K562 (cell line): ENCODE measurements around the gene GRK4. TPM values are rescaled to one million over a fixed set of nuclear protein-coding genes. Genes with fewer than 3 reads are reported as not detected.
A peak's percentile ranks its signal among the peaks of the same experiment; 100 is the strongest.

Experiments
- ATAC-seq: fragments of 200-7000 bp; cut with Tn5 transposase; 3 replicates; pipeline ENCODE4 v1.9.1; 2020; ENCODE audit warnings: moderate library complexity
- BruUV-seq: library from RNA; stranded (reverse); fragments of 400-500 nt; replicated peaks from 2 replicates; lab custom pipeline; 2021; lab: Mats Ljungman, UMichigan
- CTCF ChIA-PET: fragments of 300-600 bp; formaldehyde crosslinking; extraction: SDS; loops from one replicate; lab custom pipeline; 2021; ENCODE audit warnings: low intra/inter-chr PET ratio; lab: Yijun Ruan, JAX
- POLR2A ChIA-PET: fragments of 300-600, 350-650 bp; sonication (Branson Sonifier 250); formaldehyde crosslinking; extraction: SDS; loops from one replicate; lab custom pipeline; 2021; ENCODE audit warnings: antibody characterized with exemption, inconsistent platforms; lab: Yijun Ruan, JAX
- DNase-seq, 4 experiments: peaks; one replicate each; pipeline versions ENCODE4 v3.0.0 to v3.0.0-alpha.2; 2011 to 2018; ENCODE audit warnings: low spot score in 3 of 4, mixed read lengths in 3 of 4; ENCODE audit errors: extremely low read depth in 1 of 4
- FAIRE-seq: peaks from 2 replicates; lab custom pipeline; 2011; peaks lifted over from hg19 to GRCh38; lab: Jason Lieb, UNC
- H2AFZ ChIP-seq: 2 replicates; pipeline ENCODE4 v1.6.0; 2011; ENCODE audit warnings: low read depth, low read length, control low read depth, inconsistent platforms
- H3K27ac ChIP-seq: fragments of 200-600 bp; 3 replicates; pipeline ENCODE4 v1.8.0; 2011; ENCODE audit warnings: low read depth, mild to moderate bottlenecking, control low read depth, inconsistent platforms, low read length, moderate library complexity, mixed read lengths; ENCODE audit errors: extremely low read depth
- H3K27me3 ChIP-seq, 2 experiments: fragments of 300-600 bp in 1 of 2; 2 replicates in 1 of 2; 3 replicates in 1 of 2; pipeline versions ENCODE4 v1.6.0 to v1.8.0; 2011; ENCODE audit warnings: inconsistent platforms in 2 of 2, low read length in 2 of 2, mild to moderate bottlenecking in 1 of 2, mixed read lengths in 1 of 2, moderate library complexity in 1 of 2; ENCODE audit not compliant: control insufficient read depth in 2 of 2, insufficient read depth in 2 of 2
- H3K36me3 ChIP-seq: fragments of 300-600 bp; 3 replicates; pipeline ENCODE4 v1.8.0; 2011; ENCODE audit warnings: mild to moderate bottlenecking, low read length, inconsistent platforms; ENCODE audit not compliant: control insufficient read depth, insufficient read depth
- H3K4me1 ChIP-seq, 2 experiments: fragments of 200-600 bp in 1 of 2; replicated peaks in 1 of 2; 2 replicates in 1 of 2; 3 replicates in 1 of 2; pipeline versions ENCODE4 v1.5.1 to v1.8.0; 2011; ENCODE audit warnings: inconsistent platforms in 2 of 2, low read length in 2 of 2, mild to moderate bottlenecking in 1 of 2, mixed read lengths in 1 of 2, moderate library complexity in 1 of 2; ENCODE audit not compliant: control insufficient read depth in 2 of 2, insufficient read depth in 2 of 2
- H3K4me2 ChIP-seq: 2 replicates; pipeline ENCODE4 v1.6.1; 2011; ENCODE audit warnings: low read length, control low read depth, inconsistent platforms, mixed read lengths; ENCODE audit not compliant: insufficient read depth
- H3K4me3 ChIP-seq: fragments of 200-600 bp; sonication (generic), shearing (Covaris generic); 2 replicates; pipeline ENCODE4 v1.5.1; 2016; ENCODE audit warnings: control low read depth, inconsistent platforms
- H3K79me2 ChIP-seq: fragments of 200-600 bp; 3 replicates; pipeline ENCODE4 v1.8.0; 2011; ENCODE audit warnings: low read length, inconsistent platforms; ENCODE audit not compliant: control insufficient read depth, insufficient read depth
- H3K9ac ChIP-seq, 2 experiments: 2 replicates each; pipeline versions ENCODE4 v1.6.0 to v1.6.1; 2011; ENCODE audit warnings: low read depth in 2 of 2, low read length in 2 of 2, control low read depth in 1 of 2, inconsistent platforms in 1 of 2, mild to moderate bottlenecking in 1 of 2, mixed read lengths in 1 of 2; ENCODE audit not compliant: insufficient read depth in 1 of 2
- H3K9me1 ChIP-seq: one replicate; pipeline ENCODE4 v1.6.0; 2011; ENCODE audit warnings: inconsistent platforms, mild to moderate bottlenecking, low read length, moderate library complexity; ENCODE audit not compliant: control insufficient read depth, insufficient read depth
- H3K9me3 ChIP-seq: replicated peaks from 2 replicates; pipeline ENCODE4 v1.5.1; 2011; ENCODE audit warnings: low read depth, low read length, inconsistent platforms; ENCODE audit not compliant: control insufficient read depth, insufficient read depth
- H4K20me1 ChIP-seq: replicated peaks from 2 replicates; pipeline ENCODE4 v1.6.1; 2011; ENCODE audit warnings: low read length, inconsistent platforms, mixed read lengths; ENCODE audit not compliant: control insufficient read depth, insufficient read depth
- ZZZ3 ChIP-seq: fragments of 450-650 bp; IDR thresholded peaks from 2 replicates; pipeline ENCODE4 v1.6.1; 2016; ENCODE audit warnings: antibody characterized with exemption, mild to moderate bottlenecking, moderate library complexity
- WGBS: fragments of 100-300 bp; shearing (Covaris generic); methylation state at CpG from one replicate; pipeline ENCODE4 v1.1.6; 2016; ENCODE audit warnings: low coverage, mixed read lengths; ENCODE audit not compliant: insufficient coverage; ENCODE audit errors: missing lambda C conversion rate; 5-methylcytosine and 5-hydroxymethylcytosine counted together
- in situ Hi-C: fragments of 300-500 bp; cut with MboI; formaldehyde crosslinking; loops from 4 replicates; pipeline ENCODE4 v1.15.0; 2018; ENCODE audit warnings: inconsistent platforms, mixed read lengths
- intact Hi-C: fragments of 100-400 bp; cut with micrococcal nuclease; formaldehyde crosslinking; loops from 2 replicates; pipeline ENCODE4 v1.14.2; 2022
- polyA plus RNA-seq, 8 experiments: library from polyadenylated mRNA; depleted of rRNA in 4 of 8; stranded (reverse) in 5 of 8; unstranded in 3 of 8; fragments of >200 nt; fragmentation: Nextera tagmentation in 2 of 8; fragmentation: Illumina TruSeq in 1 of 8; extraction: Ambion mirVana in 2 of 8; extraction: Trizol in 1 of 8; gene quantifications; 2 replicates each; pipeline versions ENCODE4 v1.2.1 to v1.2.3, GENCODE V29; 2011 to 2014; ENCODE audit warnings: inconsistent platforms in 1 of 8, missing spikeins in 1 of 8
- total RNA-seq, 7 experiments: library from RNA; depleted of rRNA in 6 of 7; stranded (reverse); fragments of >200 nt in 6 of 7; fragmentation: Illumina TruSeq in 2 of 7; extraction: Trizol in 2 of 7; gene quantifications; 2 replicates each; pipeline versions ENCODE4 v1.2.1 to v1.2.3, GENCODE V29; 2011 to 2021; ENCODE audit warnings: low replicate concordance in 1 of 7
- TF ChIP-seq, protein P1 (sequence below), 2 experiments: fragments of 450-650 bp in 1 of 2; sonication (generic) in 1 of 2; formaldehyde crosslinking in 1 of 2; IDR thresholded peaks; 2 replicates each; pipeline versions ENCODE4 v1.7.1 to v1.9.0; 2016 to 2022; ENCODE audit warnings: inconsistent platforms in 1 of 2, mild to moderate bottlenecking in 1 of 2, missing genetic modification reagents in 1 of 2

Gene GRK4
- total and polyA plus RNA-seq, 9 of the 15 experiments (the other 6 are each of a cell fraction or from before 2014, with no cell fraction given): 1.1 to 4.8 (median 2.6) TPM

DNA sequence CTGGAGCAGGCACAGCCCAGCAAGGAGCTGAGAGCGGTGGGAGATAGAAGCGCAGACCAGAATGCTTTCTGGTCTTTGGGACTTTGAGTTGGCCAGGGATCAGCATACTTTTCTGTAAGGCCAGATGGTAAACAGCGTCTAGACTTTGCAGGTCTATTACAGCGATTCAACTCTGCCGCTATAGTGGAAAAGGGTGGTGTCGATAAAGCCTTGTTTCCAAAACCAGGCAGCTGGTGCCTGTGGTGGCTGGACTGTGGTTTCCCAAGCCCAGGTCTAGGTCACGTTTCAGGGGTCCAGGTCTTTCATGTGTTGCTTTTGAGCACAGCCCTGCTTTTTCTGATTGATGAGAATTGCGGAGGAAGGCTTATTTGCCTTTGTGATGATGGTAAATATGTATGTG, 70.9 kb downstream of the GRK4 start:
- in situ Hi-C loops: no loop called here
- ChIA-PET CTCF (no interaction called here), POLR2A (interaction anchor here (0.6 to 1.5 kb wide), 3 partner anchors 10 to 71 kb away, joined by 3 read pairs; partner anchors contain the start of gene GRK4)

More for the DNA sequence above, 70.9 kb downstream of the GRK4 start:
- H3K4me2 ChIP-seq: no peak overlapping the region
- no peak overlapping the region for H3K4me3 ChIP-seq
- H3K9ac ChIP-seq: no peak overlapping the region
- DNase-seq (no peak), ATAC-seq (no peak), FAIRE-seq (no peak)
- no peaks in the 10 kb centered on the region for H3K36me3 ChIP-seq
- no peaks in the 10 kb centered on the region; the same call in 1 of the 2 replicates for H4K20me1 ChIP-seq
- TF ChIP-seq, protein P1, sequence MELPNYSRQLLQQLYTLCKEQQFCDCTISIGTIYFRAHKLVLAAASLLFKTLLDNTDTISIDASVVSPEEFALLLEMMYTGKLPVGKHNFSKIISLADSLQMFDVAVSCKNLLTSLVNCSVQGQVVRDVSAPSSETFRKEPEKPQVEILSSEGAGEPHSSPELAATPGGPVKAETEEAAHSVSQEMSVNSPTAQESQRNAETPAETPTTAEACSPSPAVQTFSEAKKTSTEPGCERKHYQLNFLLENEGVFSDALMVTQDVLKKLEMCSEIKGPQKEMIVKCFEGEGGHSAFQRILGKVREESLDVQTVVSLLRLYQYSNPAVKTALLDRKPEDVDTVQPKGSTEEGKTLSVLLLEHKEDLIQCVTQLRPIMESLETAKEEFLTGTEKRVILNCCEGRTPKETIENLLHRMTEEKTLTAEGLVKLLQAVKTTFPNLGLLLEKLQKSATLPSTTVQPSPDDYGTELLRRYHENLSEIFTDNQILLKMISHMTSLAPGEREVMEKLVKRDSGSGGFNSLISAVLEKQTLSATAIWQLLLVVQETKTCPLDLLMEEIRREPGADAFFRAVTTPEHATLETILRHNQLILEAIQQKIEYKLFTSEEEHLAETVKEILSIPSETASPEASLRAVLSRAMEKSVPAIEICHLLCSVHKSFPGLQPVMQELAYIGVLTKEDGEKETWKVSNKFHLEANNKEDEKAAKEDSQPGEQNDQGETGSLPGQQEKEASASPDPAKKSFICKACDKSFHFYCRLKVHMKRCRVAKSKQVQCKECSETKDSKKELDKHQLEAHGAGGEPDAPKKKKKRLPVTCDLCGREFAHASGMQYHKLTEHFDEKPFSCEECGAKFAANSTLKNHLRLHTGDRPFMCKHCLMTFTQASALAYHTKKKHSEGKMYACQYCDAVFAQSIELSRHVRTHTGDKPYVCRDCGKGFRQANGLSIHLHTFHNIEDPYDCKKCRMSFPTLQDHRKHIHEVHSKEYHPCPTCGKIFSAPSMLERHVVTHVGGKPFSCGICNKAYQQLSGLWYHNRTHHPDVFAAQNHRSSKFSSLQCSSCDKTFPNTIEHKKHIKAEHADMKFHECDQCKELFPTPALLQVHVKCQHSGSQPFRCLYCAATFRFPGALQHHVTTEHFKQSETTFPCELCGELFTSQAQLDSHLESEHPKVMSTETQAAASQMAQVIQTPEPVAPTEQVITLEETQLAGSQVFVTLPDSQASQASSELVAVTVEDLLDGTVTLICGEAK (IDR thresholded peaks at IDR 0.05): peak; percentile 47; the same call in 1 of the 2 replicates
- TF ChIP-seq, protein P1 (CRISPR knock-in tag; IDR thresholded peaks at IDR 0.05): no peak
- TF ChIP-seq ZZZ3: no peak
- peaks cover 64 to 96% of the 10 kb centered on the region in 2 experiments for H3K27me3 ChIP-seq
- H3K4me1 ChIP-seq: peaks cover 0 to 14% of the 10 kb centered on the region in 2 experiments; a peak in 3 of 5 replicates
- H3K9me3 ChIP-seq: no peaks in the 10 kb centered on the region
- 24% methylated on average over 8 of the region's 8 CpGs for WGBS
- no peak overlapping the region for H3K27ac ChIP-seq
- no peaks in the 10 kb centered on the region for H3K79me2 ChIP-seq
- intact Hi-C loops: no loop called here
- H2AFZ ChIP-seq: no peak overlapping the region
- H3K9me1 ChIP-seq: no peaks in the 10 kb centered on the region
- no TSS peak for BruUV-seq
